Vagina (tissue), 2 donors: Measurements from ENCODE around the gene ARHGAP23. TPM values are rescaled to one million over a fixed set of nuclear protein-coding genes. Genes with fewer than 3 reads are reported as not detected.
A peak's percentile ranks its signal among the peaks of the same experiment; 100 is the strongest.

Source experiments
- DNase-seq, 2 donors: peaks; one replicate each; pipeline ENCODE4 v3.0.0-alpha.2; 2017; ENCODE audit errors: extremely low spot score in 2 of 2
- H3K27ac ChIP-seq: fragments of 200-600 bp; sonication (generic); one replicate; pipeline ENCODE4 v1.5.1; 2019
- H3K27me3 ChIP-seq: fragments of 200-600 bp; sonication (generic); one replicate; pipeline ENCODE4 v1.5.1; 2019
- H3K36me3 ChIP-seq, 2 donors: fragments of 200-600 bp; sonication (generic); one replicate each; pipeline ENCODE4 v1.5.1; 2017 to 2019
- H3K4me1 ChIP-seq: fragments of 200-600 bp; sonication (generic); one replicate; pipeline ENCODE4 v1.5.1; 2019
- H3K4me3 ChIP-seq, 2 donors: fragments of 200-600 bp; sonication (generic); 1 replicate in 1 of 2; 2 replicates in 1 of 2; pipeline ENCODE4 v1.5.1; 2016 to 2019
- H3K9me3 ChIP-seq: fragments of 200-600 bp; sonication (generic); one replicate; pipeline ENCODE4 v1.5.1; 2019
- POLR2A ChIP-seq, 2 donors: fragments of 450-650 bp; IDR thresholded peaks; one replicate each; pipeline ENCODE4 v1.6.1; 2017; ENCODE audit warnings: antibody characterized with exemption in 2 of 2, mild to moderate bottlenecking in 2 of 2, moderate library complexity in 2 of 2
- POLR2AphosphoS5 ChIP-seq, 2 donors: sonication (generic); formaldehyde crosslinking; IDR thresholded peaks; one replicate each; pipeline ENCODE4 v1.9.0; 2017; ENCODE audit warnings: antibody characterized with exemption in 2 of 2, mild to moderate bottlenecking in 2 of 2, low read depth in 1 of 2; ENCODE audit not compliant: insufficient read depth in 1 of 2
- intact Hi-C: fragments of 100-400 bp; cut with DNase I; formaldehyde crosslinking; loops from one replicate; pipeline ENCODE4 v1.15.1; 2023
- total RNA-seq: library from RNA; depleted of rRNA; stranded (reverse); fragments of >200 nt; gene quantifications from one replicate; pipeline ENCODE4 v1.2.3, GENCODE V29; 2016
- TF ChIP-seq, protein P1 (sequence below), 3 experiments: fragments of 450-650 bp in 2 of 3; fragments of 200-600 bp in 1 of 3; sonication (generic) in 1 of 3; IDR thresholded peaks; one replicate each; pipeline ENCODE4 v1.5.1; 2017 to 2019; ENCODE audit warnings: antibody characterized with exemption in 3 of 3, mild to moderate bottlenecking in 2 of 3, moderate library complexity in 2 of 3

ARHGAP23 gene
- total RNA-seq, 1 donor from 2014 or later, result 70.2 TPM

DNA sequence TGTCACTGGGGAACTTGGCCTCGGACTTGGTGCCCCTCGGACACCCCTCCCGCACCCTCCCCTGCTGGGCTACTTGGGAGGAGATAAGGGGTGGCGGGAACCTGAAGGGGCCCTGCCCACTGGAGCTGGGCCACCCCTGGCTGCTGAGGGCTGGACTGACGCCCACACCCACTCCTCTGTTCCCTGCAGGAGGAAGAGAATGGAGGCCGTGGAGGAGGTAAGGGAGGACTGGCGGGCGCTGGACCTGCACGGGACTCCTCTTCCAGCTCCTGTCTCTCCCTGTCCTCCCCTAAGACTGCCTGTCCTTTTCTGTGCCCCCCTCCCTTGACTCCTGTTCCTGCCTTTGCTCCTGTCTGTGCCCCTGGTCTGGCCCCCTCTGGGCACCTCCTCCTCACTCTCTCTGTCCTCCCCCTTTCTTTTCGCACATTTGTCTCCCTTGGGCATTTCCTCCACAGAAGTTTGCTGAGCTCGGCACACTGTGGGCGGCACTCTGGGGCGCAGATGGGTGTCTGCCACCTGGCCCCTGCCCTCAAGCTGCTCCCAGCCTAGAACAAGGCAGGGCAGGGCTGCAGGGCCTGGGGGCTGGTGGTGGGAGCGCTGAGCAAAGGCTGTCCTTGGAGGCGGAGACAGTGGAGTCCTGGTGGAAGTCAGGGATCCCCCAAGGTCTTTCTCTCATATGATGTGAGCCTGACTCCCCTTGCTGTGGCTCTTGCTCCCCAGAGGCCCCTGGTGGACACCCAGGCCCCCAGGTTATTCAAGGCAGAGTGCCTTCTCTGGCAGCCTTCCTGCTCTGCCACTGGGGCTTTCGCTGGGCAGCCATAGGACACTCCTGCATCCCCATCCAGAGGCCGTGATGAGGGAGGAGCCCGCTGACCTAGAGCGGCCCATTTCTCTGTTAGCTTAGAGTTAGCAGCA, 32.7 kb downstream of the ARHGAP23 start:
- no peak for DNase-seq
- Histone ChIP-seq H3K4me1 (peaks cover 49% of the 10 kb centered on the region), H3K9me3 (no peaks in the 10 kb centered on the region), H3K27ac (no peak overlapping the region), H3K36me3 (peaks cover 0 to 25% of the 10 kb centered on the region in 2 donors), H3K27me3 (no peaks in the 10 kb centered on the region), H3K4me3 (no peak overlapping the region)
- intact Hi-C loops, result no loop called here
- TF ChIP-seq POLR2AphosphoS5 (IDR thresholded peaks at IDR 0.05; ENCODE audit: insufficient read depth in 1 of 2, low read depth in 1 of 2) (no peak), POLR2A (IDR thresholded peaks at IDR 0.05) (no peak)
- TF ChIP-seq, protein P1, sequence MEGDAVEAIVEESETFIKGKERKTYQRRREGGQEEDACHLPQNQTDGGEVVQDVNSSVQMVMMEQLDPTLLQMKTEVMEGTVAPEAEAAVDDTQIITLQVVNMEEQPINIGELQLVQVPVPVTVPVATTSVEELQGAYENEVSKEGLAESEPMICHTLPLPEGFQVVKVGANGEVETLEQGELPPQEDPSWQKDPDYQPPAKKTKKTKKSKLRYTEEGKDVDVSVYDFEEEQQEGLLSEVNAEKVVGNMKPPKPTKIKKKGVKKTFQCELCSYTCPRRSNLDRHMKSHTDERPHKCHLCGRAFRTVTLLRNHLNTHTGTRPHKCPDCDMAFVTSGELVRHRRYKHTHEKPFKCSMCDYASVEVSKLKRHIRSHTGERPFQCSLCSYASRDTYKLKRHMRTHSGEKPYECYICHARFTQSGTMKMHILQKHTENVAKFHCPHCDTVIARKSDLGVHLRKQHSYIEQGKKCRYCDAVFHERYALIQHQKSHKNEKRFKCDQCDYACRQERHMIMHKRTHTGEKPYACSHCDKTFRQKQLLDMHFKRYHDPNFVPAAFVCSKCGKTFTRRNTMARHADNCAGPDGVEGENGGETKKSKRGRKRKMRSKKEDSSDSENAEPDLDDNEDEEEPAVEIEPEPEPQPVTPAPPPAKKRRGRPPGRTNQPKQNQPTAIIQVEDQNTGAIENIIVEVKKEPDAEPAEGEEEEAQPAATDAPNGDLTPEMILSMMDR (IDR thresholded peaks at IDR 0.05), result no peak

DNA sequence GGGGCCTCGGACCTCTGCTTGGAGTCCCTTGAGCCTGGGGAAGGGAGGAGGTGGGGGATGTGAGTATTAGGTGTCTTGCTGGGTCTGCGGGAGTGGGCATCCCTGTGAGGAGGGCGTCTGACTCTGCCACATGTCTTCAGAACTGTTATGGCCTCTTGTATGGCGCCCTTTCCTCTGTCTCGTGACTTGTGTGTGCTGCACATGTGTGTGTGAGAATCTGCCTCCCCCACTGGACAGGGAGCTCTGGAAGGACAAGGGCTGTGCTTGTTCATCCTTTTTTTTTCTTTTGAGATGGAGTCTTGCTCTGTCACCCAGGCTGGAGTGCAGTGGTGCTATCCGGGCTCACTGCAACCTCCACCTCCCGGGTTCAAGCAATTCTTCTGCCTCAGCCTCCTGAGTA, 33.4 kb downstream of the ARHGAP23 start:
- Histone ChIP-seq H3K4me1 (peaks cover 49% of the 10 kb centered on the region), H3K27me3 (no peaks in the 10 kb centered on the region), H3K36me3 (peaks cover 0 to 30% of the 10 kb centered on the region in 2 donors), H3K9me3 (no peaks in the 10 kb centered on the region), H3K4me3 (no peak overlapping the region), H3K27ac (no peak overlapping the region)
- TF ChIP-seq, protein P1 (IDR thresholded peaks at IDR 0.05), result no peak
- TF ChIP-seq POLR2AphosphoS5 (IDR thresholded peaks at IDR 0.05; ENCODE audit: insufficient read depth in 1 of 2, low read depth in 1 of 2) (no peak), POLR2A (IDR thresholded peaks at IDR 0.05) (no peak)
- intact Hi-C loops, result no loop called here
- DNase-seq, result no peak

DNA sequence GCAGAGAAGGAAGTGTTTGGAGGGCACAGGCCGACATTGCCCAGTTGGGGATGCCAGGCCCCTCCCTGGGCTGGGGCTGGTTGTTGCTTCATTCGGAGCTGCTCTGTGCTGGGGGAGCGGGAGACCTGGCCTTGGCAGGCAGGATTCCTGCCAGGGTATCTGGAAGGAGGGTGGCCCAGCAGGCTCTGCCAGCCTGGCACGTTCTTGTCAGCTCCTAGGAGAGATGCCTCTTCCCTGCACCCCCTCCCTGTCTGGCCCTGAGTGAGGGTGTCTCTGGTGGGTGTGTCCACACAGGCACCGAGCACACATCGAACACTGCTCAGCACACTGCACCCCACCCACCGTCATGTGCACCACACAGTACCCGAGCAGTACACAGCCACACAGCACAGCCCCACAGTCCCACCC, 35.2 kb downstream of the ARHGAP23 start:
- intact Hi-C loops, result no loop called here
- DNase-seq, result no peak
- Histone ChIP-seq H3K4me3 (no peak overlapping the region), H3K27me3 (no peaks in the 10 kb centered on the region), H3K36me3 (peaks cover 0 to 33% of the 10 kb centered on the region in 2 donors), H3K9me3 (no peaks in the 10 kb centered on the region), H3K4me1 (peaks cover 65% of the 10 kb centered on the region), H3K27ac (peak overlapping the region; percentile 97)
- TF ChIP-seq, protein P1 (IDR thresholded peaks at IDR 0.05), result no peak
- peak in 1 of 2 donors; percentile 19 for TF ChIP-seq POLR2AphosphoS5 (IDR thresholded peaks at IDR 0.05; ENCODE audit: insufficient read depth in 1 of 2, low read depth in 1 of 2)

DNA sequence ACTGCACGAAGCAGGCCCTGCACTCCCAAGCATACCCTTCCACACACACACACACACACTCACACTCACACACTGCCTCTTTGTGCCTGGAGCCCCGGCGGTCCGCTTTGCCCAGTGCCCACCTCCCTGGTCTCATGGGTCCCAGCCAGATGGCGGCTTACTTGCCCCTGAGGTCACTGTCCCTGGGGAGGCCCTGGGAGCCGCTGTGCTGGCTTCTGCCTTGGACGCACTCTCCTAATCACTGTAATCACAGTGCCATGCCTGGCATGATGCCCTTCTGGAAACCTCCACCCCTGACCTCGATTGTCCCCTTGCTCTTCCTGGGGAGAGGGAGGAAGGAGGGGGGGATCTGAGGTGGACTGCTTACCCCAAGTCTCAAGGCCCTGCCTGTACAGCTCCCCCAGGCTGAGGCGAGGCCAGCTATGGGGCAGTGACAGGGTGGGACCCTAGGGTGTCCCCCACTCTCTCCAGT, 36.0 kb downstream of the ARHGAP23 start:
- intact Hi-C loops, result no loop called here
- DNase-seq, result no peak
- Histone ChIP-seq H3K27ac (peak overlapping the region; percentile 97), H3K9me3 (no peaks in the 10 kb centered on the region), H3K27me3 (no peaks in the 10 kb centered on the region), H3K4me3 (peak overlapping the region; percentile 53 to 73), H3K4me1 (peaks cover 73% of the 10 kb centered on the region), H3K36me3 (peaks cover 0 to 27% of the 10 kb centered on the region in 2 donors)
- TF ChIP-seq, protein P1 (IDR thresholded peaks at IDR 0.05), result no peak
- TF ChIP-seq POLR2AphosphoS5 (IDR thresholded peaks at IDR 0.05; ENCODE audit: insufficient read depth in 1 of 2, low read depth in 1 of 2), result no peak
- TF ChIP-seq POLR2A (IDR thresholded peaks at IDR 0.05), result no peak
